ENCODE data around the gene ST8SIA1.

ST8SIA1 gene

GRCh38 chr12:22234561-22234960 is 99.9 kb downstream of the ST8SIA1 start:
- H2AFZ ChIP-seq (ENCODE audit: low read length) = no peak overlapping the region
- no peaks in the 10 kb centered on the region for H3K4me1 ChIP-seq (ENCODE audit: low read length)
- H3K9me3 ChIP-seq (replicated peaks; ENCODE audit: insufficient read depth, low read length) = no peaks in the 10 kb centered on the region
- no peaks in the 10 kb centered on the region for H4K20me1 ChIP-seq (ENCODE audit: insufficient read depth, low read length)
- no peak overlapping the region for H3K4me3 ChIP-seq (ENCODE audit: low read length)
- no peaks in the 10 kb centered on the region for H3K27me3 ChIP-seq (replicated peaks; ENCODE audit: insufficient read depth, low read length)
- DNase-seq = no peak
- no peaks in the 10 kb centered on the region for H3K9me2 ChIP-seq (replicated peaks; ENCODE audit: insufficient read depth, low read length)
- H3K79me2 ChIP-seq (ENCODE audit: low read length) = no peaks in the 10 kb centered on the region
- H3K27ac ChIP-seq (ENCODE audit: low read length) = no peak overlapping the region
- no peak overlapping the region for H3K4me2 ChIP-seq (ENCODE audit: low read depth, low read length)
- no peaks in the 10 kb centered on the region for H3F3A ChIP-seq (ENCODE audit: insufficient read depth, low read length)
- TF ChIP-seq EZH2 (optimal IDR thresholded peaks at IDR 0.05; ENCODE audit: low read depth, low read length) (no peak), EZH2phosphoT487 (IDR thresholded peaks at IDR 0.05; ENCODE audit: low read length) (no peak)
- no peaks in the 10 kb centered on the region for H3K36me3 ChIP-seq (replicated peaks; ENCODE audit: insufficient read depth, low read length)
- H3K9ac ChIP-seq (ENCODE audit: low read length) = no peak overlapping the region

GRCh38 chr12:22231836-22232235 is 102.7 kb downstream of the ST8SIA1 start:
- no peak overlapping the region for H3K4me3 ChIP-seq (ENCODE audit: low read length)
- no peaks in the 10 kb centered on the region for H4K20me1 ChIP-seq (ENCODE audit: insufficient read depth, low read length)
- H3K4me2 ChIP-seq (ENCODE audit: low read depth, low read length) = no peak overlapping the region
- H3K36me3 ChIP-seq (replicated peaks; ENCODE audit: insufficient read depth, low read length) = no peaks in the 10 kb centered on the region
- H3K9ac ChIP-seq (ENCODE audit: low read length) = no peak overlapping the region
- no peaks in the 10 kb centered on the region for H3F3A ChIP-seq (ENCODE audit: insufficient read depth, low read length)
- no peak overlapping the region for H3K27ac ChIP-seq (ENCODE audit: low read length)
- H3K4me1 ChIP-seq (ENCODE audit: low read length) = no peaks in the 10 kb centered on the region
- no peak for DNase-seq
- TF ChIP-seq EZH2phosphoT487 (IDR thresholded peaks at IDR 0.05; ENCODE audit: low read length) (no peak), CTCF (IDR thresholded peaks at IDR 0.05; ENCODE audit: low read length) (no peak), EZH2 (optimal IDR thresholded peaks at IDR 0.05; ENCODE audit: low read depth, low read length) (no peak)
- H3K79me2 ChIP-seq (ENCODE audit: low read length) = no peaks in the 10 kb centered on the region
- H3K27me3 ChIP-seq (replicated peaks; ENCODE audit: insufficient read depth, low read length) = no peaks in the 10 kb centered on the region
- H3K9me3 ChIP-seq (replicated peaks; ENCODE audit: insufficient read depth, low read length) = no peaks in the 10 kb centered on the region
- no peak overlapping the region for H2AFZ ChIP-seq (ENCODE audit: low read length)
- H3K9me2 ChIP-seq (replicated peaks; ENCODE audit: insufficient read depth, low read length) = no peaks in the 10 kb centered on the region

- no peak overlapping the region for H2AFZ ChIP-seq (ENCODE audit: low read length)
- no peaks in the 10 kb centered on the region for H3K27me3 ChIP-seq (replicated peaks; ENCODE audit: insufficient read depth, low read length)
- no peak overlapping the region for H3K4me3 ChIP-seq (ENCODE audit: low read length)
- no peaks in the 10 kb centered on the region for H3K9me2 ChIP-seq (replicated peaks; ENCODE audit: insufficient read depth, low read length)
- no peaks in the 10 kb centered on the region for H3K9me3 ChIP-seq (replicated peaks; ENCODE audit: insufficient read depth, low read length)
- no peaks in the 10 kb centered on the region for H4K20me1 ChIP-seq (ENCODE audit: insufficient read depth, low read length)
- H3K79me2 ChIP-seq (ENCODE audit: low read length) = no peaks in the 10 kb centered on the region
- H3K36me3 ChIP-seq (replicated peaks; ENCODE audit: insufficient read depth, low read length) = no peaks in the 10 kb centered on the region
- H3F3A ChIP-seq (ENCODE audit: insufficient read depth, low read length) = no peaks in the 10 kb centered on the region
- DNase-seq = no peak
- no peak overlapping the region for H3K9ac ChIP-seq (ENCODE audit: low read length)
- no peak for TF ChIP-seq CTCF (IDR thresholded peaks at IDR 0.05; ENCODE audit: low read length)
- no peak for TF ChIP-seq EZH2phosphoT487 (IDR thresholded peaks at IDR 0.05; ENCODE audit: low read length)
- TF ChIP-seq EZH2 (optimal IDR thresholded peaks at IDR 0.05; ENCODE audit: low read depth, low read length) = no peak
- H3K27ac ChIP-seq (ENCODE audit: low read length) = no peak overlapping the region
- no peaks in the 10 kb centered on the region for H3K4me1 ChIP-seq (ENCODE audit: low read length)
- H3K4me2 ChIP-seq (ENCODE audit: low read depth, low read length) = no peak overlapping the region
Observed at GRCh38 chr12:22231078-22231477, 103.4 kb downstream of the ST8SIA1 start.

GRCh38 chr12:22230280-22230794 is 104.2 kb downstream of the ST8SIA1 start:
- H3K9me3 ChIP-seq (replicated peaks; ENCODE audit: insufficient read depth, low read length) = no peaks in the 10 kb centered on the region
- H3K27me3 ChIP-seq (replicated peaks; ENCODE audit: insufficient read depth, low read length) = no peaks in the 10 kb centered on the region
- no peak for TF ChIP-seq EZH2 (optimal IDR thresholded peaks at IDR 0.05; ENCODE audit: low read depth, low read length)
- no peak for TF ChIP-seq CTCF (IDR thresholded peaks at IDR 0.05; ENCODE audit: low read length)
- no peak for TF ChIP-seq EZH2phosphoT487 (IDR thresholded peaks at IDR 0.05; ENCODE audit: low read length)
- H3K9me2 ChIP-seq (replicated peaks; ENCODE audit: insufficient read depth, low read length) = no peaks in the 10 kb centered on the region
- H2AFZ ChIP-seq (ENCODE audit: low read length) = no peak overlapping the region
- no peaks in the 10 kb centered on the region for H4K20me1 ChIP-seq (ENCODE audit: insufficient read depth, low read length)
- H3K4me1 ChIP-seq (ENCODE audit: low read length) = 0 out of 2 replicates have a peak, but pooled peaks cover under 1% of the 10 kb centered on the region
- no peak for DNase-seq
- H3K79me2 ChIP-seq (ENCODE audit: low read length) = no peaks in the 10 kb centered on the region
- H3K9ac ChIP-seq (ENCODE audit: low read length) = no peak overlapping the region
- H3F3A ChIP-seq (ENCODE audit: insufficient read depth, low read length) = no peaks in the 10 kb centered on the region
- H3K36me3 ChIP-seq (replicated peaks; ENCODE audit: insufficient read depth, low read length) = no peaks in the 10 kb centered on the region
- no peak overlapping the region for H3K4me2 ChIP-seq (ENCODE audit: low read depth, low read length)
- no peak overlapping the region for H3K4me3 ChIP-seq (ENCODE audit: low read length)
- H3K27ac ChIP-seq (ENCODE audit: low read length) = no peak overlapping the region
